Breast epithelium (tissue), 3 donors: ENCODE results near the gene PAPOLB.

Experiments
- POLR2A ChIP-seq: fragments of 450-650 bp; IDR thresholded peaks from one replicate; pipeline ENCODE4 v1.6.1; 2016; ENCODE audit warnings: antibody characterized with exemption, mild to moderate bottlenecking, moderate library complexity
- TF ChIP-seq, protein P1 (sequence below), 3 donors: fragments of 450-650 bp; IDR thresholded peaks; one replicate each; pipeline ENCODE4 v1.5.1; 2016 to 2017; ENCODE audit warnings: antibody characterized with exemption in 3 of 3, mild to moderate bottlenecking in 3 of 3, moderate library complexity in 3 of 3

GRCh38 chr7:4885317-4885807 is 23.5 kb upstream of the PAPOLB start:
- TF ChIP-seq, protein P1, sequence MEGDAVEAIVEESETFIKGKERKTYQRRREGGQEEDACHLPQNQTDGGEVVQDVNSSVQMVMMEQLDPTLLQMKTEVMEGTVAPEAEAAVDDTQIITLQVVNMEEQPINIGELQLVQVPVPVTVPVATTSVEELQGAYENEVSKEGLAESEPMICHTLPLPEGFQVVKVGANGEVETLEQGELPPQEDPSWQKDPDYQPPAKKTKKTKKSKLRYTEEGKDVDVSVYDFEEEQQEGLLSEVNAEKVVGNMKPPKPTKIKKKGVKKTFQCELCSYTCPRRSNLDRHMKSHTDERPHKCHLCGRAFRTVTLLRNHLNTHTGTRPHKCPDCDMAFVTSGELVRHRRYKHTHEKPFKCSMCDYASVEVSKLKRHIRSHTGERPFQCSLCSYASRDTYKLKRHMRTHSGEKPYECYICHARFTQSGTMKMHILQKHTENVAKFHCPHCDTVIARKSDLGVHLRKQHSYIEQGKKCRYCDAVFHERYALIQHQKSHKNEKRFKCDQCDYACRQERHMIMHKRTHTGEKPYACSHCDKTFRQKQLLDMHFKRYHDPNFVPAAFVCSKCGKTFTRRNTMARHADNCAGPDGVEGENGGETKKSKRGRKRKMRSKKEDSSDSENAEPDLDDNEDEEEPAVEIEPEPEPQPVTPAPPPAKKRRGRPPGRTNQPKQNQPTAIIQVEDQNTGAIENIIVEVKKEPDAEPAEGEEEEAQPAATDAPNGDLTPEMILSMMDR (IDR thresholded peaks at IDR 0.05): no peak
- no peak for TF ChIP-seq POLR2A
